Measurements from ENCODE around the gene KCNMA1.
A peak's percentile ranks its signal among the peaks of the same experiment; 100 is the strongest.
"Not testable (repeated sequence)": the region's sequence is repeated elsewhere in the genome, so short reads cannot be mapped to it uniquely, and the experiment has no call there.

The KCNMA1 gene

GRCh38 chr10:77590344-77591237, 47.0 kb downstream of the KCNMA1 start:
- H3K4me3 ChIP-seq (ENCODE audit: low read depth, low read length), result no peak overlapping the region
- TF ChIP-seq CTCF (IDR thresholded peaks at IDR 0.05; ENCODE audit: low read depth, low read length), result no peak

GRCh38 chr10:77589703-77590102, 47.9 kb downstream of the KCNMA1 start:
- not testable (repeated sequence) for H3K4me3 ChIP-seq (ENCODE audit: low read depth, low read length)

GRCh38 chr10:77588886-77589285, 48.7 kb downstream of the KCNMA1 start:
- H3K4me3 ChIP-seq (ENCODE audit: low read depth, low read length), result no peak overlapping the region
- TF ChIP-seq CTCF (IDR thresholded peaks at IDR 0.05; ENCODE audit: low read depth, low read length), result no peak

GRCh38 chr10:77587416-77587790, 50.2 kb downstream of the KCNMA1 start:
- H3K4me3 ChIP-seq (ENCODE audit: low read depth, low read length), result no peak overlapping the region
- TF ChIP-seq CTCF (IDR thresholded peaks at IDR 0.05; ENCODE audit: low read depth, low read length), result no peak

- H3K4me3 ChIP-seq (ENCODE audit: low read depth, low read length), result no peak overlapping the region
- TF ChIP-seq CTCF (IDR thresholded peaks at IDR 0.05; ENCODE audit: low read depth, low read length), result peak; percentile 14; the same call in 1 of the 2 replicates
Observed at GRCh38 chr10:77586719-77587415, 50.7 kb downstream of the KCNMA1 start.

- TF ChIP-seq CTCF (IDR thresholded peaks at IDR 0.05; ENCODE audit: low read depth, low read length), result no peak
- H3K4me3 ChIP-seq (ENCODE audit: low read depth, low read length), result no peak overlapping the region
Observed at GRCh38 chr10:77584938-77585337, 52.7 kb downstream of the KCNMA1 start.

GRCh38 chr10:77583527-77583926, 54.1 kb downstream of the KCNMA1 start:
- no peak overlapping the region for H3K4me3 ChIP-seq (ENCODE audit: low read depth, low read length)
- no peak for TF ChIP-seq CTCF (IDR thresholded peaks at IDR 0.05; ENCODE audit: low read depth, low read length)
